Kidney (tissue), 14 donors: ENCODE results near the gene DR1. TPM values are rescaled to one million over a fixed set of nuclear protein-coding genes. Genes with fewer than 3 reads are reported as not detected.
A peak's percentile ranks its signal among the peaks of the same experiment; 100 is the strongest.

Source experiments
- DNase-seq, 5 donors: peaks; one replicate each; pipeline ENCODE4 v3.0.0-alpha.2; 2013 to 2020
- FAIRE-seq: peaks from 2 replicates; lab custom pipeline; 2012; peaks lifted over from hg19 to GRCh38; lab: Jason Lieb, UNC
- H3K27ac ChIP-seq, 2 donors: one replicate each; pipeline ENCODE4 v1.7.0; 2013; ENCODE audit warnings: low read depth in 2 of 2, low read length in 2 of 2, inconsistent platforms in 1 of 2
- H3K27me3 ChIP-seq: one replicate; pipeline ENCODE4 v1.7.1; 2013; ENCODE audit warnings: low read length, inconsistent platforms; ENCODE audit not compliant: control insufficient read depth, insufficient read depth
- H3K36me3 ChIP-seq, 3 donors: one replicate each; pipeline versions ENCODE4 v1.7.0 to v1.7.1; 2013; ENCODE audit warnings: low read length in 3 of 3, control low read depth in 1 of 3, inconsistent platforms in 1 of 3; ENCODE audit not compliant: insufficient read depth in 3 of 3, control insufficient read depth in 2 of 3
- H3K4me1 ChIP-seq, 3 donors: one replicate each; pipeline versions ENCODE4 v1.7.0 to v1.7.1; 2013; ENCODE audit warnings: low read length in 3 of 3, inconsistent platforms in 1 of 3, low read depth in 1 of 3; ENCODE audit not compliant: control insufficient read depth in 2 of 3, insufficient read depth in 2 of 3
- H3K4me3 ChIP-seq, 3 donors: one replicate each; pipeline versions ENCODE4 v1.7.0 to v1.8.1; 2013; ENCODE audit warnings: low read length in 3 of 3, control low read depth in 1 of 3, inconsistent platforms in 1 of 3
- H3K9ac ChIP-seq, 3 donors: one replicate each; pipeline versions ENCODE4 v1.7.0 to v1.7.1; 2013; ENCODE audit warnings: low read length in 3 of 3, control low read depth in 1 of 3, inconsistent platforms in 1 of 3
- H3K9me3 ChIP-seq, 3 donors: one replicate each; pipeline versions ENCODE4 v1.7.0 to v1.7.1; 2013; ENCODE audit warnings: low read length in 3 of 3, control low read depth in 1 of 3, inconsistent platforms in 1 of 3; ENCODE audit not compliant: control insufficient read depth in 2 of 3, insufficient read depth in 1 of 3
- intact Hi-C: fragments of 100-400 bp; cut with DNase I; formaldehyde crosslinking; loops from one replicate; pipeline ENCODE4 v1.11.1; 2022
- polyA plus RNA-seq: library from polyadenylated mRNA; stranded (reverse); fragments of 350-450 nt; fragmentation: Illumina TruSeq; extraction: RNeasy Lipid Tissue Mini Kit (QIAGEN cat#74804); gene quantifications from one replicate; pipeline ENCODE4 v1.2.3, GENCODE V29; 2014; ENCODE audit warnings: low read depth, low replicate concordance; ENCODE audit not compliant: insufficient read depth
- total RNA-seq: library from RNA; stranded (reverse); fragmentation: NEBNext Ultra II Directional; extraction: Animal tissue kit (Norgen Biotek cat#: 25700); gene quantifications from one replicate; pipeline ENCODE4 v1.2.1, GENCODE V29; 2021
- TF ChIP-seq, protein P1 (sequence below): IDR thresholded peaks from 3 replicates; pipeline ENCODE4 v1.5.1; 2012; ENCODE audit warnings: mild to moderate bottlenecking, moderate library complexity, borderline replicate concordance; ENCODE audit not compliant: insufficient read depth; ENCODE audit errors: extremely low read depth
- donor health status: control.
- donor health status: control.
- donor health status: control.
- donor health status: control.
- donor health status: control.
- donor health status: DM: yes; HTN: yes; CAD: no.
- donor health status: Normal renal cell carcinoma (clear cell type).

Gene DR1
- total and polyA plus RNA-seq, 2 donors from 2014 or later, result 15.6 to 49.8 TPM

DNA sequence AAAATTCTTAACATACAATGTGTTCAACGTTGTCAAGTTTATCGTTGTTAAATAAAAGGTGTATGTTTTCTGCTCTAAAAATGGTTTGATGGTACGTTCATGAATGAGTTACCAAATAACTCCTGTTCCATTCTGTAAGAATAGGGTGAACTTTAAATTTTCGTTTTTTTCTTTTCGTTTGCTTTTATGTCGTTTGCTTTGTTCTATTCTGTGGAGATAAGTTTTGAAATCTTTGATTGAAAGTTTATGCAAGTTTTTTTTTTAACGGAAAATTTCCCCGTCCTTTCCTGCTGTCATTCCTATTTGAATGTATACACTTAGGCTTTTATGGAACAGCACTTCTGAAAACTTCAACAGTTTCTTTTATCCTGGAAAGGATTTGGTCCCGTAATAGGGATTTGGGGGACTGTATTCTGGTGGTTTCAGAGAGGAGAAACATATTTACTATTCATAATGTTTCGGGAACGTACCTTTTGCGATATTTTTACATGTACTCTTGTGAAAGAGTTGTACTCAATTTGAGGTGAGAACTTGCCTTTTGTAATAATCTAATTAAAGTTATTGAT is 1.7 kb downstream of the DR1 start:
- intact Hi-C loops, result no loop called here
- Histone ChIP-seq H3K4me3 (peak overlapping the region; percentile 81 to 93 (median 90)), H3K27me3 (no peaks in the 10 kb centered on the region), H3K36me3 (no peaks in the 10 kb centered on the region), H3K4me1 (peaks cover 0 to 5% (median 4%) of the 10 kb centered on the region in 3 donors), H3K9me3 (no peaks in the 10 kb centered on the region), H3K27ac (no peak overlapping the region), H3K9ac (peak overlapping the region; percentile 35 to 99 (median 81))
- DNase-seq, result peak in 1 of 5 donors; percentile 35
- TF ChIP-seq, protein P1, sequence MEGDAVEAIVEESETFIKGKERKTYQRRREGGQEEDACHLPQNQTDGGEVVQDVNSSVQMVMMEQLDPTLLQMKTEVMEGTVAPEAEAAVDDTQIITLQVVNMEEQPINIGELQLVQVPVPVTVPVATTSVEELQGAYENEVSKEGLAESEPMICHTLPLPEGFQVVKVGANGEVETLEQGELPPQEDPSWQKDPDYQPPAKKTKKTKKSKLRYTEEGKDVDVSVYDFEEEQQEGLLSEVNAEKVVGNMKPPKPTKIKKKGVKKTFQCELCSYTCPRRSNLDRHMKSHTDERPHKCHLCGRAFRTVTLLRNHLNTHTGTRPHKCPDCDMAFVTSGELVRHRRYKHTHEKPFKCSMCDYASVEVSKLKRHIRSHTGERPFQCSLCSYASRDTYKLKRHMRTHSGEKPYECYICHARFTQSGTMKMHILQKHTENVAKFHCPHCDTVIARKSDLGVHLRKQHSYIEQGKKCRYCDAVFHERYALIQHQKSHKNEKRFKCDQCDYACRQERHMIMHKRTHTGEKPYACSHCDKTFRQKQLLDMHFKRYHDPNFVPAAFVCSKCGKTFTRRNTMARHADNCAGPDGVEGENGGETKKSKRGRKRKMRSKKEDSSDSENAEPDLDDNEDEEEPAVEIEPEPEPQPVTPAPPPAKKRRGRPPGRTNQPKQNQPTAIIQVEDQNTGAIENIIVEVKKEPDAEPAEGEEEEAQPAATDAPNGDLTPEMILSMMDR, result no peak
- FAIRE-seq, result no peak

GRCh38 chr1:93348104-93348728 is 2.5 kb downstream of the DR1 start:
- Histone ChIP-seq H3K9me3 (no peaks in the 10 kb centered on the region), H3K27ac (no peak overlapping the region), H3K4me3 (peak overlapping the region; percentile 81 to 93 (median 90)), H3K27me3 (no peaks in the 10 kb centered on the region), H3K9ac (peak overlapping the region in 2 of 3 donors; percentile 15 to 99), H3K36me3 (no peaks in the 10 kb centered on the region), H3K4me1 (peaks cover 0 to 5% (median 4%) of the 10 kb centered on the region in 3 donors)
- TF ChIP-seq, protein P1, result no peak
- intact Hi-C loops, result no loop called here
- DNase-seq, result no peak
- no peak for FAIRE-seq

- FAIRE-seq (no peak), DNase-seq (peak in 1 of 5 donors; percentile 30)
- peaks cover 0 to 2% (median 1%) of the 10 kb centered on the region in 3 donors for H3K36me3 ChIP-seq
- H3K9ac ChIP-seq, result peak overlapping the region in 1 of 3 donors; percentile 6
- intact Hi-C loops, result no loop called here
- H3K4me3 ChIP-seq, result peak overlapping the region; percentile 43 to 90 (median 81)
- no peak overlapping the region for H3K27ac ChIP-seq
- peaks cover 0 to 5% (median 4%) of the 10 kb centered on the region in 3 donors for H3K4me1 ChIP-seq
- TF ChIP-seq, protein P1, result no peak
- H3K27me3 ChIP-seq, result no peaks in the 10 kb centered on the region
- no peaks in the 10 kb centered on the region for H3K9me3 ChIP-seq
Measured at GRCh38 chr1:93349231-93350135, 3.8 kb downstream of the DR1 start.
